NCI-H1436 (cell line): ENCODE data around the gene TPCN2.

Experiments
- DNase-seq: peaks from one replicate; lab custom pipeline; 2025; lab: John Stamatoyannopoulos, UW

Gene TPCN2

DNA sequence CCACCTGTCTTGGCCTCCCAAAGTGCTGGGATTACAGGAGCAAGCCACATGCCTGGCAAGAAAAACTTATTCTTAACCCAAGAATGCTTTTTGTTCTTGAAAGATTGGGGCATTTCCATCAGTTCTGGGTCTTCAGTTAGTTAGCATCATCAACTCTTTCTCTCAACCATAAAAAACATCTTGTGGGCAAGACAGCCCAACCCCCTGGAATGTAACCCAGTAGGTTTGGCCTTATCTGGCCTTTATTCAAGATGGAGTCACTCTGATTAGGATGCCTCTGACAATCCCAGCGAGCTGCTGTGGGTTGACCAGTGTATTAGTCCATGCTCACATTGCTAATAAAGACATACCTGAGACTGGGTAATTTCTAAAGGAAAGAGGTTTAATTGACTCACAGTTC is 9.2 kb upstream of the TPCN2 start:
- DNase-seq, result no peak

DNA sequence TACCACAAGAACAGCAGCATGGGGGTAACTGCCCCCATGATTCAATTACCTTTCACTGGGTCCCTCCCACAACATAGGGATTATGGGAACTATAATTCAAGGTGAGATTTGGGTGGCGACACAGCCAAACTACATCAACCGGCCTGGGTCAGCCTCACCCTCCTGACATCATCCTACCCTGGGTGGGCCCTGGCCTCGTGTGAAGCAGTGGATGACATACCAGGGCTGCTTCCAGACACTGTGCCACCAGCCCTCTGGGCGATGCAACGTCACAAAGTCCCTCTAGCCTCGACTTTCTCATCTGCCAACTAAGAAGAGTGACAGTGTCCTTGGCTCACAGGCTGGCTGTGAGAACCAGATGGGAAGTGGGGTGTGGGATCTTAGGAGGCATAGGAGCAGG is 8.7 kb upstream of the TPCN2 start:
- DNase-seq, result no peak

DNA sequence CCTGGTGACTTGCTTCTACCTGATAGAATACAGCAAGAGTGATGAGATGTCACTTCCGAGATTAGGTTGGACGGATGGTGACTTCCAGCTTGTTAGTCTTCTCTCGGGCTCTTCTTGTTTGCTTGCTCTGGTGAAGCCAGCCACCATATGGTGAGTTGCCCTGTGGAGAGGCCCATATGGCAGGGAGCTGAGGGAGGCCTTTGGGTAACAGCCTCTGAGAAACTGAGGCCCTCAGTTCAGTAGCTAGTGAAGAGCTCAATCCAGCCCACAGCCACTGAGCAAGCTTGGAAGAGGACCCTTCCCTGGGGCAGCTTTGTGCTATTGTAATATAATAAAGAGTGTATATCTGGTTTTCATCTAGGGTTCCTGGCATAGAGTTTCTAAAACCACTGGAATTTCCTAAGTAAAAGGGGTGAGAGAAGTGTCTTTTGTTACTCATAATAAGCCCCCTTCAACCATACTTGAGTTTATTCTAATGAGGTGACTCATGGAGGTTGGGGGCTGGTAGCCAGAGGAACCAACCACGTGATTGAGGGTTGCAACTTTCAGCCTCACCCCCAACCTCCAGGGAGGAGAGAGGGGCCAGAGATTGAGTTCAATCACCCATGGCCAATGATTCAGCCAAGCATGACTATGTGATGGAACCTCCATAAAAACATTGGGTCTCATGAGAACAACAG is 8.0 kb upstream of the TPCN2 start:
- no peak for DNase-seq

DNA sequence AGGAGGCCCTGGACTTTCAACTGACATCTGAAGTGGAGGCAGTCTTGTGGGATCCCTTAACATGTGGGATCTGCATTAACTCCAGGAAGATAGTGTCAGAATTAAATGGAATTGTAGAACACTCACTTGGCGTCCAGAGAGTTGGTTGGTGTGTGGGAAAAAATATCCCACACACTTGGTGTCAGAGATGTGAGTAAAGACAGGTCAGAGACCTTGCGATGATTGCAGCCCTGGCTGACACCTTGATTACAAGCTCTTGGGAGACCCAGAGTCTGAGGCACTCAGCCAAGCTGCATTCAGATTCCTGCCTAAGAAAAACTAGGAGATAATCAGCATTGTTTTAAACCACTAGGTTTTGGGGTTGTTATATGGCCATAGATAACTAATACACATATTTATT is 7.2 kb upstream of the TPCN2 start:
- DNase-seq, result no peak

DNA sequence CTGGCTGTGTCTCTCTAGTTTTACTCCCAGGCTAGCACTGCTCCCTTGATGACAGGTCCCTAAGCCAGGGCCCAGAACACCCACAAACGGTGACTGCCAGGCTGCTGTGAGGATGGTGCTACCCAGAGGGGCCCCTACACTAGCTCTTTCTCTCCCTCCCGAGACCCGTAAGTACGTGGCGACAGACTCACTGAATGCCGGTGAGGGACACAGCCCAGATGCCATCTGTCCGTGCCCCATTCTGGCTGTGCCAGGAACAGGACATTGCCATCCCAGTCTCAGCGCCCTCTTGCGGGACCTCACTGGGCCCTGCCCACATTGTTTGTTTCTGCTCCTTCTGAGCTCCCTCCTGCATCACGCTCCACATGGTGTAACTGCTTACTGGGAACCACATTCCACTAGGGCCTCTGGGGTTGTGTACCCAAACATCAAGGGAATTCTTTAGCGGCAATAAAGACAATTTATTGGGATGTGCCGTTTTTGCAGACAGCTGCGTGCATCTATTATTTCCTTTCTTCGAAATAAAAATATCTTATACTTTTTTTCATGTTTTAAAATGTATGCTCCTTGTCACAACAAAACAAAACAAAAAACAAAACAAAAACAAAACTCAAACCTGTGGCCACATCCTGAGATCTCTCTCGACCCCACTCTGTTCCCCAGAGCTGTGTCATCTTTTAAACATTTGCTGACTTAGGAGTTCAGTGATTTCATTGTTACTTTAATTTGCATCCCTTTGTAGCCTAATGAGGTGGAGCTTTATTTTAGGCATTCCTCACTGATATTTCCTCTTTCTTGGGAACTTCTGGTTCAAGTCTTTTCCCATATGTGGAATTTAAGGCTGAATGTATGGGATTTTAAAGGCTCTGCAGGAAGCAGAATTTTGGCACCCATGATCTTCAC is 4.4 kb upstream of the TPCN2 start:
- peak; percentile 15 for DNase-seq

DNA sequence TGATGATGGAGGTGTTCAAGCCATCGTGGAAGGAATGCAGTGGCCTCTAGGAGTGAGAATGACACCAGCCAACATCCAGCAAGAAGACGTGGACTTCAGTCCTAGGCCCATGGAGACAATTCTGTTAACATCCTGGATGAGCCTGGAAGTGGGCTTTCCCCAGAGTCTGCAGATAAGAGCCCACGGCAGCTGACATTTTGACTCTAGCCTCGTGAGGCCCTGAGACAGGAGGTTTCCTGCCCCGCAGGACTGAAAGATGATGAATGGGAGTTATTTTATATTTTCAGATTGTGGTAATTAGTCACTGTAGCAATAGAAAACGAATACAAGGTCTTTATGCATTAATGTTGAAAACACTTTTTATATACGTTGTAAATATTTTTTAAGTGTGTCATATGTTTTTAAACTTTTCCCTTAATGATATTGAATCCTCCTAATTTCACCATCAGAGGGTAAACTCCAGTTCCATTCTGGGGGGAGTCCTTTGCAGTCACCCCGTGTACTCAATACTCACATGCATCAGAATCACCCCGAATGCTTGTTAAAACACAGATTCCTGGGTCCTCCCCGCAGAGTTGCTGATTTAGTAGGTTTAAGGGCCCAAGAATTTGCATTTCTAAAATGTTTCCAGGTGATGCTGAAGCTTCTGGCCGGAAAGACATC is 570 bp upstream of the TPCN2 start:
- no peak for DNase-seq

DNA sequence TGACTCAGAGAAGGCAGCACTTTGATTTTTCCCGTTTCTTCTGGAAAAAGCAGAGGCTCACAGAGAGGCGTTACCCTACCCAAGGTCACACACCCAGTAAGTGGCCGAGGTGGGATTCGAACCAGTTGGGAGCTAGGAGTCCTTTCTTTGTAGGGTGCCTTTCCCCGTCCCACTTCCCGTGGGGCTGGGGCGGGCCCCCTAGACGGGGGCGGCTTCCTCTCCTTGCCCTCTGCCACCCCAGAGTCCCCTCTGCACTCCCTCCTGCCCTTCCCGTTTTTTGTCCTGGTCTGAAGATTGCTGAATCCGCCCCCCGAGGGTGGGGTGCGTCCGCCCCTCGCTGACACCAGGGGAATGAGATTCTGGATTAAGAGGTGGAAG is 747 bp downstream of the TPCN2 start:
- no peak for DNase-seq

DNA sequence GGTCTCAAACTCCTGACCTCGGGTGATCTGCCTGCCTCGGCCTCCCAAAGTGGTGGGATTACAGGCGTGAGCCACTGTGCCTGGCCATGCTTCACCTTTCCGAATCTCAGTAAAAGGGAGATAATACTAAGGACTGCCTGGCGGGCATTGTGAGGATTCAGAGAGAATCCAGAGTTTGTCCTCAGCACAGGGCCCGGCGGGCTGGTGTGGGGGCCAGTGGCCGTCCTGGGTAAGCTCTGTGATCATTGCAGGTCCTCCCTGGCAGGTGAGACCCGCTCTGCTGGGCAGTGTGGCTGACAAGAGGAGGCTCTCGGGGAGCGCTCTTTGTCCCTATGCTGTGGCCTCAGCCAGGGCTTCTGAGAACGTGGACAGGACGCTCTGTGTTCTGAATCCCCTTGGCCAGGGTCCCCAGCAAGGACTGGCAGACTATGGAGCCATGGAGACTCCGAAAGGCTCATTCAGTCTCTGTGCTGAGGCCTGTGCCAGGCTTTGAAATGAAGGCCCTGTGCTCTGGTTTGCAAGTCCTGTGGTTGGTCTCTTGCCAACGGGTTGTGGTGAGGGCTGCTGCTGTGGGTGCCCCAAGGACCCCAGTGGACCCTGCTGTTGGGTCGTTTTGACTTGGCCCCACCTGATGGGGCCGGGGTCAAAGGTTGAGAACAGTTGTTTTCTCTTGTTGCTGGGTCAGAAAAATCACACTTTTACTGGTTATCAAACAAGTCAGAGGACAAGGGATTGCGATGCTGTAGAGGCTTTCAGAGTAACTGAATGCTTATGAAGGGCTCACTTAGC is 2.1 kb downstream of the TPCN2 start:
- DNase-seq, result no peak

DNA sequence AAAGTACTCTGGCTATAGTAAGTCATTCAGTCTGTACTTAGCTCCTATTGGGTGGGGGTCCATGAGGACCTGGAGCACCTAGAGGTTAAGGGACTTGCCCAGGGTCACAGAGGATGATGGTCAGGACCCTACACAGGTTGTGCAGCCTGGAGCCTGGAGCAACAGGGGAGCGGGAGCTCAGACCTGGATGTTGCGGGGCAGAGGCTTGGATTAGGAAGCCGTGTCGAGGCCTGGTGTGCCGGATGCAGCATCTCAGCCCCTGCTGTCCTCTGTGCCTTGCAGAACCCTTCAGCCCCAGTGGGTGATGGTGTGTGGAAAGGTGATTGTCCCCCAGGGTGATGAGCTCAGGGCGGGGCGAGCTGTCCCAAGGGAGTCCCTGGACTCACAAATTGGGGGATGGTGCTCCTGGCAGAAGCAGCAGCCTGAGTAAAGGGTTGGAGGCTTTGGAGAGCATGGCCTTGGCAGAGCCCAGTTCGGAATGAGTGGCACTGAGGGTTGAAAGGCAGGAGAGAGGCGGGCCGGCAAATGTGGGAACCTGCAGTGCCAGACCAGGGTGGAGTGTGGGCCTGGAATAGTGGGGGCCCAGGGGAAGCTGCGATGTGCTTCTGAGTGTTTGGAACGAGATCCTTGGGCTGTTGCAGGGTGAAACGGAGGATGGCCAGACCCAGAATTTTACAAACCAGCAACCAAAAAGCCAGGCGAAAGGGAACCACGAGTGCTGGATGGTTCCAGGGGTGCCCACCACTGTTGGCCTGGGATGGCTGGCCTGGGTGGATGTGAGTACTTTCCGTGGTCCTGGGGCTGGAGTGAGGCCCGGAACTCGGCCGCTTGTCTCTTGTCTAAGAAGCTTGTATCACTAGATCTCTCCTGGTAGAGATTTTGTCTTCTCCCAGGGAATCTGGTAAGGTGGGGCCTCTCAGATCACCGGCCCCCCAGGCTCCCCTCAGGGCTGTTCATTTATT is 2.9 kb downstream of the TPCN2 start:
- DNase-seq, result no peak

DNA sequence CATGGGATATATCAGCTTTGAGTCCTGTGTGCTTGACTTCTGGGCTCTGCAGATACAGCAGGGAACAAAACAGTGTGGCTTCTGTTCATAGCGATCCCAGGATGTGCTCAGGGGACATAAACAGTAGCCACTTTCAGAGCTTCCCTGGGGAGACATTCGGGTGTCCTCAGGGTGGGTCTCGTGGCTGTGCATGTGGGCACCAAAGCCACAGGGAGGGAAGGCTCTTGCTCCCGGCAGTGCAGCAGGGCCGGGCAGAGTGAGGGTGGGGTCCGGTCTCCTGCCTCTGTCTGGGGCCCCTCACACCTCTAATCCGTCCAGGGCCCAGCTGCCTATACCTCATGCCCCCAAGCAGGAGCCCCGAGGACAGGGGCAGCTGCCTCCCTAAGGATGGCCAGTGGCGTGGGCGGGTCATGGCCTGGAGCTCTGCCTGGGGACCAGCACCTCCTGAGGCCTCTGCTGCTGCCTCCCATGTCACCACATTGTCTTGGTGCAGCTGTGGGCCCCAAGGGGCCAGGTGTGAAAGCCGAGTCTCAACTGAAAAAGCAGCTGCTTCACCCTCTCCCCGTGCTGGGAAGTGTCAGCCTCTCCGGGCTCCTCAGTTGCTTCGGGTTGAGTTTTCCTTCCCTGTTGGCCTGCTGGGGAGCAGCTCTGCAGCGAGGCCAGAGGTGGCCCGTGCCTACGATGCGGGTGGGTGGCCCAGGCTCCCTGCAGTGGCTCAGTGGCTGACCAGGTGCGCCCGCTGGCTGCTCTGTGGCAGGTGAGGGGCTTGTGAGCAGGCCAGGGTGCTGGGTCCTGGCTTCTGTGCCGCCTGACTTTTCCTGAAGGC is 3.8 kb downstream of the TPCN2 start:
- DNase-seq, result no peak

DNA sequence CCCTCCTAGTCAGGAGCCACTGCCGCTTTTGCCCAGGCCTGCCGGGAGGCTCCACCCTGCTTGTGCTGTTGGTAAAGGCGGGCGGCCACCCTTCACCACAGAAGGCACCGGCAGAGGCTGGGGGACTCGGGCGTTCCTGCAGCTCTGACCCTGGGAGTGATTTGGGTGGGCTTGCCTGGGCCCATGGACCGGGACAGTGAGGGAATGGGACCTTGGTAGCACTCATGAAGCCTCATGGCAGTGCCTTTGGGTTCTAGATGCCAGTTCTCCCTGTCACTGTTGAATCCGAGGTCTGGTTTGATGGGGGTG is 4.4 kb downstream of the TPCN2 start:
- DNase-seq, result no peak

DNA sequence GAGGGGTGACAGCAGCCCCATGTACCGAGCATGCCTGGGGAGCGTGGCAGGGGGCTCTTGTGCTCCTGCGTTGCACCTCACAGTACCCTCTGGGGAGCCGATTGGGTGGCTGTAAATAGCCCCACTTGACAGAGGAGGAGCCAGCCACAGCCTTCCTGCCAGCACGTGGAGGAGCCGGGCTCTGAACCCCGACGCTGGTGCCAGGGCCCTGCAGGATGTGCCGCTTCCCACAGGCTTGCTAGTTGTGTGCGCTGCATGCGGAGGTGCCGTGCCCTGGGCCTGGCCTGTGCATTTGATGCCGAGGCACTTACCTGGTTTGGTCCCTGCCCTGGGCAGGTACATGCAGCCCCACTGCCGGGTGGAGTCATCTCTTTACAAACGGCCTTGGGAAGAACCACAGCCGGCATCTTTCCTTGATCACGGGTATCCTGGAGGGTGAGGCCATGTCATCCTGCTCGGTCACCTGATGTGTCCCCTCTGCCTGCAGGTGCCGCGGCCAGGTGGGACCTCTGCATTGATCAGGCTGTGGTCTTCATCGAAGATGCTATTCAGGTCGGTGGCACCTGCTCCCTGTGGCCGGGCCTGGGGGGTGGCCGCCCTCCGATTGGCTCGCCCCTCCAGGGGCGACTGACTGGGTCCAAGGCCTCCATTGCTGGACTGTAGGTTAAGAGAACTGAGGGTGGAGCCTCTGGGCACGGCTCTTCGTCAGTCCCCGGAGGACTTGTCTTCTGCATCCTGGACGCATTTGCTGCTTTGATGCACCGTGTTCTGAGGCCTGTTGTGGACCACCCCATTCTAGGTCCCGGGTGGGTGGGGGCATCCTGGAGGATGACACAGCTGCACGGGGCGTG is 5.0 kb downstream of the TPCN2 start:
- no peak for DNase-seq

DNA sequence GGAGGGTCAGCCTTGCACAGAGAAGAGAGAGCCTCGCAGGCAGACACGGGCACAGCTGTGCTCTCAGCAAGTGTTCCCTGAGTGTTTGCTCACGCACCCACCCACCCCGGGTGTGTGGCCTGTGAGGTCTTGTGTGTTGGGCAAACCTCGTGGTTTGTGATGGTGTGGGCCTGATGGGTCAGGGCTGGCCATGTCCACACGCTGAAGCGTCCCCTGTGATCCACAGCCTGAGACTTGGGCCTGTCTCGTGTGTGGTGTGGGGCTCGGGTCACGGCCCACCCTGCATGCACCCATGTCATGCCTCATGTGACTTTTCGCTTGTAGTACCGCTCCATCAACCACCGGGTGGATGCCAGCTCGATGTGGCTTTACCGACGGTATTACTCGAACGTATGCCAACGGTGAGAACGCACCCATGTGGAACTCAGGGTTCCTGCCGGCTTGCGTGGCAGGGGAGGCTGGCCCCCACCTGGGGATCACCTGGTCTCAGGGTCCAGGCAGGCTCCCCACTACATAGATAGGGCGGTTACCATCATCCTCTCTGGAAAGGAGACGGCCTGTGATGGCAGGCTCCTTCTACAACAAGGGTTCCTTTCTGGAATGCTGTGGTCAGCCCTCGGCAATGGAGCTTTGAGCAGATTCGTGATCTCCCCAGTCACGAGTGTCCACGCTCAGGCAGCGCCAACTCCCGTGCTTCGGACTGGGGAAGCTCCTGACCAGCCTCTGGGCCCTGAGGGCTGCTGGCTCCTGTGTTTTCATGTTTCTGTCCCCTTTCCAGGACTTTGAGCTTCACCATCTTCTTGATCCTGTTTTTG is 5.9 kb downstream of the TPCN2 start:
- no peak for DNase-seq

DNA sequence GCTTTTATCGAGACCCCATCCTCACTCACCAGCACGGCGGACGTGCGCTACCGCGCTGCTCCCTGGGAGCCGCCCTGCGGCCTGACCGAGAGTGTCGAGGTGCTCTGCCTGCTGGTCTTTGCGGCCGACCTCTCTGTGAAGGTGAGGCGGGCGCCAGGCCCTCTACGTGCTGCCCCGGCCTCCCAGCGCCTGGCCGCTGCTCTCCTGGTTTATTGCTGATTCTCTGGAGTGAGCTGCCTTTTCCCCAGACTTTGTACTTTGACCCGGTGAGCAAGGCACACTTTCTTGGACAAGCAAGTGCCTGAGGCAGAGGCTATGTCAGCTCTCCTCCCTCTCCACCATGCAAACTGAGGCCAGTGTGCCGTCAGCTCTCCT is 6.5 kb downstream of the TPCN2 start:
- DNase-seq, result no peak

DNA sequence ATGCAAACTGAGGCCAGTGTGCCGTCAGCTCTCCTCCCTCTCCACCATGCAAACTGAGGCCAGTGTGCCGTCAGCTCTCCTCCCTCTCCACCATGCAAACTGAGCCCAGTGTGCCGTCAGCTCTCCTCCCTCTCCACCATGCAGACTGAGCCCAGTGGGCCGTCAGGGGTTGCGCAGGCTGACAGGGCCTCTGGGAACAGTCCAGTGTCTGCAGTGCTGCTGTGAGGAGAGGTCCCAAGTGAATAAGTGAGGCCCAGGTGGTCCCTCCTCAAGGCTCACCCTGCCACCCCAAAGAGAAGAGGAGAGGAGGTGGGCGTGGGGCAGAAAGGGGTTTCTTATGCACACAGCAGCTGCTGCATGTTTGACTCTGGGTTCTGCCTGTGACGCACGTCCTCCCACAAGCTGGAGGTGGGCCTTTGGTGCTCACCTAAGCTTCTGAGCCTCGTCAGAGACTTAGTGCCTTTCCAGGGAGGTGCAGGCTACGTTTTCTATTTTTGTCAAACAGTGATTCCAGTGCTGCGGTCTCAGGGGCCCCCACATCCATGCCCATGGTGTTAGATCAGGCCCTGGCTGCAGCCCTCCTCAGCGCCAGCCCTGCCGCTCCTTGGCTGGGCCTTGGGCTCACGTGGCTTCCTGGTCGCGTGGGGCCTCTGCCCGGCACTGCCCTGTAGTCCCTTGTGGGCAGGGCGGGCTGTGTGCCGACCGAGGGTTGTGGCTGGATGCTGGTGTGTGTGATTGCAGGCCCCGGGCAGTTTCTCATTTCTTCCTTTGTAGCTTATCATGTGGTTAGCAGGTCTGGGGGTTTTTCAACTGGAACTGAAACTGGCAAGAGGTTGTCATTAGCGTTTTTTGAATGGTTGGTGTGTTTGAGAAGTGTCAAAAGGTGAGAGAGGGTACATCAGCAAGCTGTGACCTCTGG is 7.1 kb downstream of the TPCN2 start:
- no peak for DNase-seq

DNA sequence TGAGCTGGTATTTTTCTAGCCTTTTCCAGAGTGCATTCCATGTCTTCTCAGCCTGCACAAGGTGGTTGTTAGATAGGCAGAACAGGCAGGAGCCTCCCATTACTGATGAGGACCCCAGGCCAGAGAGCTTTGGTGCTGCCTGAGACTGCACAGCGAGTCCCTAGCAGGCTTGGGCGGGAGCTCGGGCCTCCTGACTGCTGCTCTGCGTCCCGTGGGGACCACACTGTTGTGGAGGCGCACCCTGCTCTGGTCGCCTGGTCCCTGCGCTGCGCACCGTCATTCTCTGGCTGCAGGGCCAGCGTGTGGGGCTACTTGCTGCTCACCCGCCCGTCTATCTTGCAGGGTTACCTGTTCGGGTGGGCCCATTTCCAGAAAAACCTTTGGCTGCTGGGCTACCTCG is 8.5 kb downstream of the TPCN2 start:
- DNase-seq, result no peak

DNA sequence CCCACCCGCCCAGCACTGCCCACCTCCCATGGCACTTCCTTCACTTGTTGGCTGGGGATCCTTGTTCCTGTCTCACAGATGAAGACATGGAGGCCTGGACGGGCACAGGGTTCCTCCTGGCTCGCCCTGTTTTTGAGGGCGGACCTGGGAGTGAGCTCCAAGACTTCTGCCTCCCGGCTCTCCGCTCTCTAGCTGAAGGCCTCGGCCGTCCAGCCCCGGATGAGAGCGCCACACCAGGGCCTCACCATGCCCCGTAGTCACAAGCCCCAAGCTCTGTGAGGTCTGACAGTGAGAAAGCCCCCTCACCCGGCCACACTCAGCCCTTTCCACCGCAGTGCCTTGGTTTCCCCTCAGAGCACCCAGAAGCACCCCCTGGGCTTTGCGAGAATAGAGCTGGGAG is 9.1 kb downstream of the TPCN2 start:
- no peak for DNase-seq
